Loucy (cell line): ENCODE measurements around the gene SECTM1.

Source experiments
- H2AFZ ChIP-seq: fragments of 200-600 bp; sonication (generic); 2 replicates; pipeline ENCODE4 v1.6.0; 2016; ENCODE audit warnings: antibody characterized with exemption, mild to moderate bottlenecking, low read length, moderate library complexity
- H3F3A ChIP-seq: fragments of 200-600 bp; 2 replicates; pipeline ENCODE4 v1.6.0; 2016; ENCODE audit warnings: antibody characterized with exemption, low read depth, mild to moderate bottlenecking
- H3K27me3 ChIP-seq: fragments of 200-600 bp; sonication (generic); 2 replicates; pipeline ENCODE4 v1.6.1; 2014; ENCODE audit warnings: low read length, mild to moderate bottlenecking; ENCODE audit not compliant: insufficient read depth, poor library complexity, severe bottlenecking
- H3K36me3 ChIP-seq: fragments of 200-600 bp; sonication (generic); 2 replicates; pipeline ENCODE4 v1.6.1; 2016; ENCODE audit warnings: low read length; ENCODE audit not compliant: insufficient read depth
- H3K4me1 ChIP-seq: fragments of 200-600 bp; sonication (generic); 2 replicates; pipeline ENCODE4 v1.5.1; 2014; ENCODE audit warnings: low read length, mild to moderate bottlenecking; ENCODE audit not compliant: insufficient read depth, poor library complexity, severe bottlenecking
- H3K4me2 ChIP-seq: fragments of 200-600 bp; sonication (generic); 2 replicates; pipeline ENCODE4 v1.6.0; 2014; ENCODE audit warnings: antibody characterized with exemption, low read length, low read depth, mild to moderate bottlenecking; ENCODE audit not compliant: poor library complexity, severe bottlenecking
- H3K4me3 ChIP-seq: fragments of 200-600 bp; sonication (generic); 2 replicates; pipeline ENCODE4 v1.5.1; 2014; ENCODE audit warnings: low read length, mild to moderate bottlenecking, mixed read lengths; ENCODE audit not compliant: poor library complexity, severe bottlenecking
- H3K79me2 ChIP-seq: fragments of 200-600 bp; sonication (generic); 2 replicates; pipeline ENCODE4 v1.6.1; 2014; ENCODE audit warnings: low read length; ENCODE audit not compliant: insufficient read depth
- H3K9ac ChIP-seq: fragments of 200-600 bp; sonication (generic); 2 replicates; pipeline ENCODE4 v1.6.0; 2014; ENCODE audit warnings: mild to moderate bottlenecking, low read depth, low read length, moderate library complexity; ENCODE audit not compliant: poor library complexity, severe bottlenecking
- H3K9me2 ChIP-seq: fragments of 200-600 bp; sonication (generic); replicated peaks from 2 replicates; pipeline ENCODE4 v1.6.1; 2016; ENCODE audit warnings: low read depth, low read length, mixed read lengths
- H3K9me3 ChIP-seq: fragments of 200-600 bp; sonication (generic); 2 replicates; pipeline ENCODE4 v1.6.1; 2014; ENCODE audit warnings: mild to moderate bottlenecking, antibody characterized with exemption, low read length, low read depth; ENCODE audit not compliant: insufficient read depth
- H4K20me1 ChIP-seq: fragments of 200-600 bp; sonication (generic); 2 replicates; pipeline ENCODE4 v1.6.0; 2014; ENCODE audit warnings: antibody characterized with exemption, low read length, mild to moderate bottlenecking; ENCODE audit not compliant: insufficient read depth, poor library complexity, severe bottlenecking
- CTCF ChIP-seq: fragments of 200-600 bp; sonication (generic); conservative IDR thresholded peaks from 2 replicates; pipeline ENCODE4 v1.5.1; 2014; ENCODE audit warnings: mild to moderate bottlenecking, antibody characterized with exemption, low read length
- EZH2phosphoT487 ChIP-seq: fragments of 200-600 bp; IDR thresholded peaks from 2 replicates; pipeline ENCODE4 v1.6.1; 2018; ENCODE audit warnings: antibody characterized with exemption, mild to moderate bottlenecking, moderate library complexity, borderline replicate concordance

Gene SECTM1

GRCh38 chr17:82274134-82275020 lies 59.2 kb downstream of the SECTM1 start:
- Histone ChIP-seq H3K4me2 (peak overlapping the region; percentile 72), H3K27me3 (peaks cover 7% of the 10 kb centered on the region), H3K4me1 (peaks cover 36% of the 10 kb centered on the region), H3K9me3 (no peaks in the 10 kb centered on the region), H3K36me3 (peaks cover 7% of the 10 kb centered on the region; the same call in 1 of the 2 replicates), H3K79me2 (peaks cover 40% of the 10 kb centered on the region), H3K9me2 (no peaks in the 10 kb centered on the region), H4K20me1 (peaks cover 36% of the 10 kb centered on the region), H3K9ac (peak overlapping the region; percentile 96), H3K4me3 (peak overlapping the region; percentile 88), H3F3A (no peaks in the 10 kb centered on the region; the same call in 1 of the 2 replicates), H2AFZ (peak overlapping the region; percentile 93; the same call in 1 of the 2 replicates)
- TF ChIP-seq EZH2phosphoT487 (no peak), CTCF (no peak)

DNA sequence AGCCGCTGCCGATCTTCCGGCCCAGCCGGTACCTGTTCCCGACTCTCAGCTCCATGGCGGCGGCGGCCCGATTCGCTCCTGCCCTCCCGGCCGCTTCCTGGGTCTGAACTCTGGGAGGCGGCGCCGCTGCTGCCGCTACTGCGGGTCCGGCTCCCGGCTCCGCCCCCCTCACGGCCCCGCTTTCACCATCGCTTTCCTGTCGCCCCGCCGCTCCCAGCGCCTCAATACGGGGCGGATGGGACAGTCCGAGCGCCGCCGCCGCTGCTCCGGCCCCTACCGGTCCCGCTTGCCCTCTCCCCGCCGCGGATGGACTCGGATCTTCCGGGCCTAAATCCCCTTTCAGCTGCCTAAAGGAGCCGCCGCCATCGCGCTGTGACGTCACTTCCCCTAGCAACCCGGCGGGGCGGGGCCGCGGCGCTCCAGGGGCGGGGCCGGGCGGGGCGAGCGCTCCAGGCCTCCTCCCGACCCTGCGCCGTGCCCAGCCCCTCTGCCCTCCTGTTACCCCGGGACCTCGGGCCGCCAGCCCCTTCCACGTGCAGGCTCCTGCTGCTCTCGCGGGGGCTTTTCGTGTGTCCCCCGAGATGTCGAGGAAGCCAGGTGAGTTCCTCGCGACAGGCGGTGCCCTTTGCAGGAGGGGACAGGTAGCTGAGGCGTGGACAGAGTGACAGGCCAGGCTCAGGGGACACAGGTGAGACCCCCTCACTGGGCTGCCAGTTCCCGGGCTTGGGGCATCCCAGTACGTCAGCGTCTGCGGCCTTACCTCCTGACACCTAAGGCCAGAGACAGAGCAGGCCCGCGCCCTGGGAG lies 60.0 kb downstream of the SECTM1 start, which contains the start of gene CSNK1D:
TSS of gene CSNK1D (minus strand) at position 374 of the 807 bp plus-strand sequence. CDS start at position 55, 319 bp downstream.
- H3F3A ChIP-seq = no peaks in the 10 kb centered on the region; the same call in 1 of the 2 replicates
- peaks cover 7% of the 10 kb centered on the region; the same call in 1 of the 2 replicates for H3K36me3 ChIP-seq
- peak within 1 kb of the TSS; percentile 93 for H2AFZ ChIP-seq
- peaks cover 39% of the 10 kb centered on the region for H3K4me1 ChIP-seq
- TF ChIP-seq EZH2phosphoT487 (no peak), CTCF (no peak)
- peak within 1 kb of the TSS; percentile 88 for H3K4me3 ChIP-seq
- H3K79me2 ChIP-seq = peaks cover 48% of the 10 kb centered on the region
- H3K9me3 ChIP-seq = no peaks in the 10 kb centered on the region
- H3K9me2 ChIP-seq = no peaks in the 10 kb centered on the region
- peak within 1 kb of the TSS; percentile 96 for H3K9ac ChIP-seq
- peaks cover 7% of the 10 kb centered on the region for H3K27me3 ChIP-seq
- peaks cover 45% of the 10 kb centered on the region for H4K20me1 ChIP-seq
- H3K4me2 ChIP-seq = peak within 1 kb of the TSS; percentile 77

GRCh38 chr17:82272495-82273326 lies 60.9 kb downstream of the SECTM1 start:
- Histone ChIP-seq H3K79me2 (peaks cover 56% of the 10 kb centered on the region), H3K9ac (peak overlapping the region; percentile 96), H3K27me3 (peaks cover 7% of the 10 kb centered on the region), H3K9me3 (no peaks in the 10 kb centered on the region), H3K4me2 (peak overlapping the region; percentile 77), H3F3A (no peaks in the 10 kb centered on the region; the same call in 1 of the 2 replicates), H2AFZ (peak overlapping the region; percentile 93; the same call in 1 of the 2 replicates), H3K36me3 (peaks cover 7% of the 10 kb centered on the region; the same call in 1 of the 2 replicates), H3K4me3 (peak overlapping the region; percentile 88), H3K9me2 (no peaks in the 10 kb centered on the region), H4K20me1 (peaks cover 53% of the 10 kb centered on the region), H3K4me1 (peaks cover 47% of the 10 kb centered on the region)
- TF ChIP-seq EZH2phosphoT487 (no peak), CTCF (no peak)
